Type B pancreatic cell (in vitro differentiated cells): ENCODE data around the gene IWS1. TPM values are rescaled to one million over a fixed set of nuclear protein-coding genes. Genes with fewer than 3 reads are reported as not detected.

Experiments
- DNase-seq: peaks from one replicate; pipeline ENCODE4 v3.0.0; 2021; ENCODE audit warnings: mixed read lengths; ENCODE audit not compliant: unreplicated experiment; ENCODE audit errors: extremely low spot score
- H3K27ac Mint-ChIP-seq: 2 replicates; pipeline ENCODE4 v1.8.0; 2021; ENCODE audit warnings: mild to moderate bottlenecking, mixed read lengths
- H3K27me3 Mint-ChIP-seq: 2 replicates; pipeline ENCODE4 v1.8.0; 2021; ENCODE audit warnings: mixed read lengths
- H3K36me3 Mint-ChIP-seq: 2 replicates; pipeline ENCODE4 v1.8.0; 2021; ENCODE audit warnings: mixed read lengths
- H3K4me1 Mint-ChIP-seq: one replicate; pipeline ENCODE4 v1.8.0; 2021; ENCODE audit warnings: mixed read lengths; ENCODE audit not compliant: unreplicated experiment
- H3K4me3 Mint-ChIP-seq: 2 replicates; pipeline ENCODE4 v1.8.0; 2021; ENCODE audit warnings: mild to moderate bottlenecking, mixed read lengths
- H3K9me3 Mint-ChIP-seq: 2 replicates; pipeline ENCODE4 v1.8.0; 2021; ENCODE audit warnings: mixed read lengths
- total RNA-seq: library from RNA; stranded (reverse); gene quantifications from 2 replicates; pipeline ENCODE4 v1.2.1, GENCODE V29; 2021; ENCODE audit warnings: low replicate concordance
- TF ChIP-seq, protein P1 (sequence below): fragments of 200-600 bp; sonication (generic); conservative IDR thresholded peaks from 2 replicates; pipeline ENCODE4 v1.5.0; 2021; ENCODE audit warnings: antibody characterized with exemption, mild to moderate bottlenecking

Gene IWS1
- total RNA-seq, 1 donor from 2014 or later, result 45.3 TPM

DNA sequence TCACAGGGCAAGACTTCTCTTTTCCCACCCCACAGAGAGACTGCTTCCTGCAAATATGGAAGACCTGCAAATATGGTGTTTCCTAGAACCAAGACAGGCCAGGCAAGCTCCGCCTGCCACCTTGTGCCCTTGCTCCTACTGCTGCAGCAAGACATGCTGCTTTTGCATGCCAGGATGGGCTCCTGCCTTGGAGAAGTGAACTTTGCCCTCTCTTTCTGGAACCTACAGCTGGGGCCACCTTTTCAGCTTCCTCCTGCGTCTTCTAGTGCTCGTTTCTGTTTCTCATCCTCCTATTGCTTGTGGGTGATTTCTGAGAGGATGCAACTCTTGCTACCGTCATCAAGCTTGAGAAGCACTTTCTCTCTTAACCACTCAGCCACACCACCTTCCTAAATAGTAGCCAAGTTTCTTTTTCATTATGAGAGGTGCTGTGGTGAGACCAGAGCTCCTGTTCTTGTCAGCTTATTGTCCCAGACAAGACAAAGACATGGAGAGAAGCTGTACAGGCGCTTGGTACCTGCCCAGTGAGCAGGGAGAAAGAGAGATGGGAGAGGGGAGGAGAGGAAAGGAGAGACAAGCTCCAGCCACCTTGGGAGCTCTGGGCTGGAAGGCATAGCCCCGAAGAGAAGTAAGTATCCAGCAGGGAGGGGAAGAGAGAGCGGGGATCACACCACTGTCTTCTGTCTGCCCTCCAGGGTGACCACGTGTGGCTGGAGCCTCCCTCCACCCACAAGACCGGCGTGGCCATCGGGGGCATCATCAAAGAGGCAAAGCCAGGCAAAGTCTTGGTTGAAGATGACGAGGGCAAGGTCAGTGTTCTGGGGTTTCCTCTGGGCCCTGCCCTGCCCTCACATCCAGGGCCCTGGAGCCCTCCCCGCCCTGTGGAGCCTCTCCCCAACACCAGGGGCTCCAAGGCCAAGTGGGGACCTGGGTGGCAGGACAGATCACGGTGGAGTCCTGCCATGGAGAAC is 37.5 kb upstream of the IWS1 start:
- H3K4me3 Mint-ChIP-seq, result no peak overlapping the region
- TF ChIP-seq, protein P1, sequence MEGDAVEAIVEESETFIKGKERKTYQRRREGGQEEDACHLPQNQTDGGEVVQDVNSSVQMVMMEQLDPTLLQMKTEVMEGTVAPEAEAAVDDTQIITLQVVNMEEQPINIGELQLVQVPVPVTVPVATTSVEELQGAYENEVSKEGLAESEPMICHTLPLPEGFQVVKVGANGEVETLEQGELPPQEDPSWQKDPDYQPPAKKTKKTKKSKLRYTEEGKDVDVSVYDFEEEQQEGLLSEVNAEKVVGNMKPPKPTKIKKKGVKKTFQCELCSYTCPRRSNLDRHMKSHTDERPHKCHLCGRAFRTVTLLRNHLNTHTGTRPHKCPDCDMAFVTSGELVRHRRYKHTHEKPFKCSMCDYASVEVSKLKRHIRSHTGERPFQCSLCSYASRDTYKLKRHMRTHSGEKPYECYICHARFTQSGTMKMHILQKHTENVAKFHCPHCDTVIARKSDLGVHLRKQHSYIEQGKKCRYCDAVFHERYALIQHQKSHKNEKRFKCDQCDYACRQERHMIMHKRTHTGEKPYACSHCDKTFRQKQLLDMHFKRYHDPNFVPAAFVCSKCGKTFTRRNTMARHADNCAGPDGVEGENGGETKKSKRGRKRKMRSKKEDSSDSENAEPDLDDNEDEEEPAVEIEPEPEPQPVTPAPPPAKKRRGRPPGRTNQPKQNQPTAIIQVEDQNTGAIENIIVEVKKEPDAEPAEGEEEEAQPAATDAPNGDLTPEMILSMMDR, result no peak
- no peaks in the 10 kb centered on the region for H3K9me3 Mint-ChIP-seq
- H3K27me3 Mint-ChIP-seq, result peaks cover 8% of the 10 kb centered on the region
- no peak overlapping the region for H3K27ac Mint-ChIP-seq
- no peaks in the 10 kb centered on the region for H3K4me1 Mint-ChIP-seq
- H3K36me3 Mint-ChIP-seq, result no peaks in the 10 kb centered on the region
- DNase-seq, result no peak

DNA sequence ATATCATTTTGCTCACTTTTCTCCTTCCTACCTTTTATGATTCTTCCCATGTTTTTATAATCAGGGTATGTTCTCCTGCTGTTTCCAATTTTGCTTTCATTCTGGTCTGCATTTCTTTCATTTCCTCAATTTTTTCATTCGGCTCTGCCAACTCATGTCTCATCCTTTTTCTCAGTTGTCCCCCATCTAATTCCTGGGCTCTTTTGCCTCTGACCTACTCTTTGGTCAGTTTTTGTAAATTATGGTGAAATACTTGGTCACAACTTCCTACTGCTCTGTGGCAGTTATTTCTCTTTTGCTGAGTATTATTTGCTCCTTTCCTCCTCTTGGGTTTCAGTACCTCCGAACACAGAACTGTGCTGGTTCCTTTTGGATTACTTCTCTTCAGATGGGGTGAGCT is 36.6 kb upstream of the IWS1 start:
- Mint-ChIP-seq H3K4me1 (no peaks in the 10 kb centered on the region), H3K4me3 (no peak overlapping the region)

DNA sequence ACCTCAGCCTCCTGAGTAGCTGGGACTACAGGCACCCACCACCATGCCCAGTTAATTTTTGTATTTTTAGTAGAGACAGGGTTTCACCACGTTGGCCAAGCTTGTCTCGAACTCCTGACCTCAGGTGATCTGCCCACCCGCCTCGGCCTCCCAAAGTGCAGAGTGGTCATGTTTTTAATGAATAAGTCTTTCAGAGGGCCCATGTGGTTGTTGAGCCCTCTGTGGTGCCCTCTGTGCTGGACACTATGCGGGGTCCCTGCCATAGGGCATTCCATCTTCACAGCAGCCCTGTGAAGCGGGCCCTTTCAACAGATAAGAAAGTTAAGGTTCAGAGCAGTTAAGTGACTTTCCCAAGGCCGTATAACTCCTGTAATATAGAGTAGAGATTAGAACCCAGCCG is 35.1 kb upstream of the IWS1 start:
- Mint-ChIP-seq H3K9me3 (no peaks in the 10 kb centered on the region), H3K36me3 (no peaks in the 10 kb centered on the region), H3K27me3 (peaks cover 28% of the 10 kb centered on the region), H3K27ac (no peak overlapping the region), H3K4me3 (no peak overlapping the region), H3K4me1 (no peaks in the 10 kb centered on the region)
- no peak for DNase-seq
- TF ChIP-seq, protein P1, result no peak

More for the DNA sequence above, 36.6 kb upstream of the IWS1 start:
- H3K27ac Mint-ChIP-seq, result no peak overlapping the region
- peaks cover 13% of the 10 kb centered on the region for H3K27me3 Mint-ChIP-seq
- no peaks in the 10 kb centered on the region for H3K9me3 Mint-ChIP-seq
- TF ChIP-seq, protein P1, result no peak
- H3K36me3 Mint-ChIP-seq, result no peaks in the 10 kb centered on the region
- DNase-seq, result no peak

DNA sequence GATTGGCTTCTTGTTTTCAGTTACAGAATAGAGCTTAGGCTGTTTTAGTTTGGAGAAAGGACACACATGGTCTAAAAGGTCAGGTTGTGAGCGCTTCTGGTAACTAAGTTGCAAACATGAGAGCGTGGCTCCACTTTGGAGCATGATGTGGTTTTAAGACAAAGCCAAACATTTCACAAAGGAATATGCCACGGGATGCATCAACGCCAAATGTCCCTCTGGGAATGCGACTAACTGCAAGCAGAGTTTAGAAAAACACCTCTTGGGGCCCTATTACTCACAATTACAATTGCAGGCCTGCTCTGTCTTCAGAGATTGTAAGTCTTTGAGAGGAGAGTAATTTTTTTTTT is 34.6 kb upstream of the IWS1 start:
- Mint-ChIP-seq H3K27me3 (peaks cover 30% of the 10 kb centered on the region), H3K27ac (no peak overlapping the region), H3K4me1 (no peaks in the 10 kb centered on the region), H3K9me3 (no peaks in the 10 kb centered on the region), H3K4me3 (no peak overlapping the region), H3K36me3 (no peaks in the 10 kb centered on the region)
- DNase-seq, result no peak
- TF ChIP-seq, protein P1, result no peak

DNA sequence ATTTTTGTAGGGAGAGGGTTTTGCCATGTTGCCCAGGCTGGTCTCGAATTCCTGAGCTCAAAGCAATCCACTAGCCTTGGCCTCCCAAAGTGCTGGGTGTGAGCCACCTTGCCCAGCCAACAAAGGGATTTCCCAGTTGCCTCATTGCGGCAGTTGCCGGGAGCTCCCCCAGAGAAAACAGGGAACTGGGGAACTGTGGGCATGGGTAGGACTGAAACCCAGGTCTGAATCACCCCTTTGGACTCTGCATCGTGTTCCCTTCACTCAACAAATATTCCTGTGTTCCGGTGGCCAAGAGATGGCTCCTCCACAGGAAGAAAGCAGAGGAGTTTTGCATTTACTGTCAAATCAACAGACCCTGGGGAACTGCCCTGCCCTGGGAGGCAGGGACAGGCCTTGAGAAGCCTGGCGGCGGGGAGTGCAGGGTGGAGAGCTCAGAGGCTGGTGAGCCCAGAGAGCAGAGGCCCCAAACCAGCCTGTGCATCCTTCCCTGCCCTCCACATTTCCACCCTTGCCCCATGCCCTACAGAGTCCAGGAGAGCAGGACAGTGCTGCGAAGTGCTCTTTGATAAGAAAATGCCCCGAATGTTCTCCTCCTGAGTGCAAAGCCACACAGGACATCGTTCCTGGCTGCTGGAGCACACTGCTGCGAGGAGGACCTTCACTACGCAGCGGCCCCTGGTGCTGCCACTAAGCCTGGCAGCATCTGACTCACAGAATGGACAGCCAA is 34.1 kb upstream of the IWS1 start:
- no peaks in the 10 kb centered on the region for H3K36me3 Mint-ChIP-seq
- TF ChIP-seq, protein P1, result no peak
- no peak overlapping the region for H3K27ac Mint-ChIP-seq
- H3K27me3 Mint-ChIP-seq, result peaks cover 34% of the 10 kb centered on the region
- no peaks in the 10 kb centered on the region for H3K9me3 Mint-ChIP-seq
- H3K4me3 Mint-ChIP-seq, result no peak overlapping the region
- DNase-seq, result no peak
- no peaks in the 10 kb centered on the region for H3K4me1 Mint-ChIP-seq
